ENCODE data around the gene MCF2L.
A peak's percentile ranks its signal among the peaks of the same experiment; 100 is the strongest.

- no peak for TF ChIP-seq CTCF (conservative IDR thresholded peaks at IDR 0.05; ENCODE audit: low read depth, low read length)
- peak; percentile 10 for TF ChIP-seq EZH2 (IDR thresholded peaks at IDR 0.05; ENCODE audit: borderline replicate concordance, low read depth, low read length, poor library complexity, severe bottlenecking)
These were observed 53.9 kb downstream of the MCF2L start for GRCh38 chr13:113022745-113023574.
